Erythroblast (primary cell): ENCODE measurements around the gene ZNF618.

Source experiments
- GATA1 ChIP-seq: IDR thresholded peaks from 2 replicates; pipeline ENCODE4 v1.6.1; 2011; ENCODE audit warnings: low read depth, mild to moderate bottlenecking, control low read depth, low read length, moderate library complexity
- POLR2A ChIP-seq: IDR thresholded peaks from 2 replicates; pipeline ENCODE4 v1.6.1; 2011; ENCODE audit warnings: mild to moderate bottlenecking, low read length

- TF ChIP-seq POLR2A, result no peak
- no peak for TF ChIP-seq GATA1
Observed at GRCh38 chr9:113890704-113891103, 14.6 kb downstream of the ZNF618 start.
